Spinal cord (tissue), 10 donors: ENCODE results near the gene EFCAB6. TPM values are rescaled to one million over a fixed set of nuclear protein-coding genes. Genes with fewer than 3 reads are reported as not detected.

Experiments
- DNase-seq, 6 donors: peaks; one replicate each; pipeline versions ENCODE4 v3.0.0 to v3.0.0-alpha.2; 2013 to 2015; ENCODE audit warnings: low spot score in 6 of 6, low read depth in 4 of 6
- H3K27ac ChIP-seq: one replicate; pipeline ENCODE4 v1.5.1; 2013; ENCODE audit warnings: low read depth, low read length, control low read depth
- H3K27me3 ChIP-seq: one replicate; pipeline ENCODE4 v1.6.1; 2013; ENCODE audit warnings: low read length; ENCODE audit not compliant: control insufficient read depth, insufficient read depth
- H3K36me3 ChIP-seq: one replicate; pipeline ENCODE4 v1.6.1; 2013; ENCODE audit warnings: low read length; ENCODE audit not compliant: control insufficient read depth, insufficient read depth
- H3K4me1 ChIP-seq: one replicate; pipeline ENCODE4 v1.6.1; 2013; ENCODE audit warnings: low read length; ENCODE audit not compliant: control insufficient read depth, insufficient read depth
- H3K4me3 ChIP-seq: one replicate; pipeline ENCODE4 v1.5.1; 2013; ENCODE audit warnings: low read depth, low read length, control low read depth
- H3K9me3 ChIP-seq: one replicate; pipeline ENCODE4 v1.6.1; 2013; ENCODE audit warnings: low read length; ENCODE audit not compliant: control insufficient read depth, insufficient read depth
- WGBS: methylation state at CpG from one replicate; pipeline ENCODE4 v1.1.5; 2013; ENCODE audit warnings: missing lambda C conversion rate; ENCODE audit not compliant: insufficient coverage; 5-methylcytosine and 5-hydroxymethylcytosine counted together
- long read RNA-seq, 4 donors: transcript quantifications; one replicate each; lab custom pipeline, GENCODE V29; 2026
- polyA plus RNA-seq, 2 donors: library from polyadenylated mRNA; unstranded; fragments of 120-200 nt; gene quantifications; one replicate each; pipeline ENCODE4 v1.2.1, GENCODE V29; 2013; ENCODE audit not compliant: insufficient read length in 2 of 2
- total RNA-seq, 2 donors: library from RNA; depleted of rRNA in 1 of 2; stranded (reverse); fragments of 120-200 nt in 1 of 2; fragments of >200 nt in 1 of 2; gene quantifications; one replicate each; pipeline versions ENCODE4 v1.2.3 to v1.2.4, GENCODE V29; 2013 to 2014
- donor health status: healthy.

The EFCAB6 gene
- total RNA-seq (1 to 10 TPM; 5.9 to 9.1 TPM), polyA plus RNA-seq (1 to 10 TPM; 2.8 to 3.0 TPM)
- long read RNA-seq, donor 1, result 0 reads
- long read RNA-seq, donor 2, result 0 reads
- long read RNA-seq, donor 3, result 0 reads
- long read RNA-seq, donor 4, result 0 reads

GRCh38 chr22:43812149-43812842 is at the start of gene EFCAB6:
Gene EFCAB6 (minus strand): TSS chr22:43812305. CDS start chr22:43782318, 29,987 bp downstream.
- H3K27ac ChIP-seq, result peak within 1 kb of the TSS; percentile 79
- no peaks in the 10 kb centered on the region for H3K9me3 ChIP-seq
- peak within 1 kb of the TSS; percentile 88 for H3K4me3 ChIP-seq
- H3K4me1 ChIP-seq, result peaks cover 10% of the 10 kb centered on the region
- H3K27me3 ChIP-seq, result no peaks in the 10 kb centered on the region
- 0% methylated on average over 52 of the region's 55 CpGs for WGBS
- DNase-seq, result peak; percentile 92 to 99 (median 96)
- no peaks in the 10 kb centered on the region for H3K36me3 ChIP-seq

- peak in 2 of 6 donors; percentile 46 to 49 for DNase-seq
- H3K27me3 ChIP-seq, result peaks cover 14% of the 10 kb centered on the region
- H3K9me3 ChIP-seq, result peaks cover 2% of the 10 kb centered on the region
- H3K4me1 ChIP-seq, result peaks cover 28% of the 10 kb centered on the region
- WGBS, result 26% methylated on average over 6 of the region's 9 CpGs
- no peak overlapping the region for H3K27ac ChIP-seq
- H3K36me3 ChIP-seq, result no peaks in the 10 kb centered on the region
- peak overlapping the region; percentile 36 for H3K4me3 ChIP-seq
These were observed 49.4 kb upstream of the EFCAB6 start for GRCh38 chr22:43861529-43861928.

- no peak overlapping the region for H3K27ac ChIP-seq
- peaks cover 14% of the 10 kb centered on the region for H3K27me3 ChIP-seq
- H3K9me3 ChIP-seq, result peaks cover 2% of the 10 kb centered on the region
- H3K4me1 ChIP-seq, result peaks cover 28% of the 10 kb centered on the region
- WGBS, result 89% methylated on average over 12 of the region's 12 CpGs
- peak overlapping the region; percentile 9 for H3K4me3 ChIP-seq
- no peaks in the 10 kb centered on the region for H3K36me3 ChIP-seq
- DNase-seq, result no peak
These were observed 48.7 kb upstream of the EFCAB6 start for GRCh38 chr22:43860831-43861230.

GRCh38 chr22:43860126-43860525 is 48.0 kb upstream of the EFCAB6 start:
- Histone ChIP-seq H3K9me3 (peaks cover 2% of the 10 kb centered on the region), H3K36me3 (no peaks in the 10 kb centered on the region), H3K27ac (no peak overlapping the region), H3K4me3 (no peak overlapping the region), H3K27me3 (peaks cover 14% of the 10 kb centered on the region), H3K4me1 (peaks cover 28% of the 10 kb centered on the region)
- 90% methylated on average over 11 of the region's 11 CpGs for WGBS
- DNase-seq, result no peak

- Histone ChIP-seq H3K4me3 (no peak overlapping the region), H3K27me3 (peaks cover 9% of the 10 kb centered on the region)
- no peak for DNase-seq
These were observed 47.5 kb upstream of the EFCAB6 start for GRCh38 chr22:43859621-43860020.

GRCh38 chr22:43859176-43859575 is 47.1 kb upstream of the EFCAB6 start:
- DNase-seq, result no peak
- Histone ChIP-seq H3K36me3 (peaks cover 2% of the 10 kb centered on the region), H3K4me1 (peaks cover 34% of the 10 kb centered on the region), H3K9me3 (peaks cover 2% of the 10 kb centered on the region), H3K4me3 (no peak overlapping the region), H3K27me3 (peaks cover 9% of the 10 kb centered on the region), H3K27ac (no peak overlapping the region)
- 91% methylated on average over 7 of the region's 7 CpGs for WGBS

More at GRCh38 chr22:43859621-43860020, 47.5 kb upstream of the EFCAB6 start:
- H3K4me1 ChIP-seq, result peaks cover 29% of the 10 kb centered on the region
- no peaks in the 10 kb centered on the region for H3K36me3 ChIP-seq
- WGBS, result 79% methylated on average over 8 of the region's 14 CpGs
- H3K27ac ChIP-seq, result no peak overlapping the region
- peaks cover 2% of the 10 kb centered on the region for H3K9me3 ChIP-seq

- 79% methylated on average over 5 of the region's 11 CpGs for WGBS
- no peak overlapping the region for H3K4me3 ChIP-seq
- no peak for DNase-seq
- peaks cover 3% of the 10 kb centered on the region for H3K36me3 ChIP-seq
- no peak overlapping the region for H3K27ac ChIP-seq
- peaks cover 37% of the 10 kb centered on the region for H3K4me1 ChIP-seq
- H3K9me3 ChIP-seq, result peaks cover 2% of the 10 kb centered on the region
- peaks cover 4% of the 10 kb centered on the region for H3K27me3 ChIP-seq
These were observed 46.2 kb upstream of the EFCAB6 start for GRCh38 chr22:43858156-43858895.

GRCh38 chr22:43857367-43857766 is 45.3 kb upstream of the EFCAB6 start:
- Histone ChIP-seq H3K4me1 (peaks cover 33% of the 10 kb centered on the region), H3K36me3 (peaks cover 7% of the 10 kb centered on the region), H3K4me3 (no peak overlapping the region), H3K27me3 (peaks cover 4% of the 10 kb centered on the region), H3K9me3 (peaks cover 2% of the 10 kb centered on the region), H3K27ac (no peak overlapping the region)
- DNase-seq, result no peak

- no peak for DNase-seq
- 61% methylated on average over 3 of the region's 4 CpGs for WGBS
- peaks cover 7% of the 10 kb centered on the region for H3K36me3 ChIP-seq
- peaks cover 2% of the 10 kb centered on the region for H3K9me3 ChIP-seq
- no peak overlapping the region for H3K4me3 ChIP-seq
- H3K27me3 ChIP-seq, result no peaks in the 10 kb centered on the region
- no peak overlapping the region for H3K27ac ChIP-seq
- peaks cover 20% of the 10 kb centered on the region for H3K4me1 ChIP-seq
These were observed 43.3 kb upstream of the EFCAB6 start for GRCh38 chr22:43855431-43855830.
